Rectal smooth muscle tissue (tissue), 1 donor: ENCODE measurements around the gene SLFN13.
"Not testable (repeated sequence)": the region's sequence is repeated elsewhere in the genome, so short reads cannot be mapped to it uniquely, and the experiment has no call there.

Experiments used
- H3K27ac ChIP-seq: one replicate; pipeline ENCODE4 v1.7.0; 2013; ENCODE audit warnings: low read depth, low read length, inconsistent platforms
- H3K27me3 ChIP-seq: one replicate; pipeline ENCODE4 v1.7.0; 2013; ENCODE audit warnings: low read length; ENCODE audit not compliant: control insufficient read depth, insufficient read depth
- H3K36me3 ChIP-seq: one replicate; pipeline ENCODE4 v1.7.0; 2013; ENCODE audit warnings: low read length; ENCODE audit not compliant: control insufficient read depth, insufficient read depth
- H3K4me1 ChIP-seq: one replicate; pipeline ENCODE4 v1.7.0; 2013; ENCODE audit warnings: low read length; ENCODE audit not compliant: control insufficient read depth, insufficient read depth
- H3K4me3 ChIP-seq: one replicate; pipeline ENCODE4 v1.7.0; 2013; ENCODE audit warnings: low read length
- H3K9ac ChIP-seq: one replicate; pipeline ENCODE4 v1.7.0; 2013; ENCODE audit warnings: low read length

Gene SLFN13

DNA sequence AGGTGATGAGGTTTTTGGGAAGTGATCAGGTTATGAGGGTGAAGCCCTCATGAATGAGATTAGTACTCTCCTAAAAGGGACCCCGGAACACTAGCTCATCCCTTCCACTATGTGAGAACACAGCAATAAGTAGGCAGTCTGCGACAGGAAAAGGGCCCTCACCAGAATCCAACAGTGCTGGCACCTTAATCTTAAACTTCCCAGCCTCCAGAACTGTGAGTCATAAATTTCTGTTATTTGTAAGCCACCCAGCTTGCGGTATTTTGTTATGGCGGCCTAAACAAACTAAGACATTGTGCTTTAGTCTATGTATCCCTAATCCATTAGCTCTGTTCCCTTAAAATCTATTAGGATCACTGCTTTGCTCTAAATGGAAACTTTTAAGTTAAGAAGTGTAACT, 24.8 kb downstream of the SLFN13 start:
- Histone ChIP-seq H3K9ac (no peak overlapping the region), H3K4me3 (no peak overlapping the region), H3K27me3 (no peaks in the 10 kb centered on the region), H3K27ac (no peak overlapping the region), H3K4me1 (no peaks in the 10 kb centered on the region), H3K36me3 (no peaks in the 10 kb centered on the region)

DNA sequence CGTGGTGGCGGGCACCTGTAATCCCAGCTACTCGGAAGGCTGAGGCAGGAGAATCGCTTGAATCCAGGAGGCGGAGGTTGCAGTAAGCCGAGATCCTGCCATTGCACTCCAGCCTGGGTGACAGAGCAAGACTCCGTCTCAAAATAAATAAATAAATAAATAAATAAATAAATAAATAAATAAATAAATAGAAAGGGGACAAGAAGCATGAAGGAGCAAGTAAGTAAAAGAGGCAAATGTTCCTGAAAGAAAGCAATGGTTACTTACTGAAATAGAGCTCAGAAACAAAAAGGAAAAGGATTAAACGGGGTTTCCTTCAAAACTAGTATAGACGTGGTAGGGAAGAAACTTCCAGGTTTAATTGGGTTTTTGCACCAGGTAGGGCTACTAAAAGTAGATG, 27.5 kb downstream of the SLFN13 start:
- not testable (repeated sequence) for H3K4me1 ChIP-seq, H3K36me3 ChIP-seq, H3K4me3 ChIP-seq, H3K9ac ChIP-seq, H3K27ac ChIP-seq, H3K27me3 ChIP-seq

- no peak overlapping the region for H3K27ac ChIP-seq
- H3K27me3 ChIP-seq, result no peaks in the 10 kb centered on the region
- no peaks in the 10 kb centered on the region for H3K36me3 ChIP-seq
- H3K4me1 ChIP-seq, result no peaks in the 10 kb centered on the region
- H3K4me3 ChIP-seq, result no peak overlapping the region
- H3K9ac ChIP-seq, result no peak overlapping the region
These were observed 31.9 kb downstream of the SLFN13 start for GRCh38 chr17:35416659-35417058.

DNA sequence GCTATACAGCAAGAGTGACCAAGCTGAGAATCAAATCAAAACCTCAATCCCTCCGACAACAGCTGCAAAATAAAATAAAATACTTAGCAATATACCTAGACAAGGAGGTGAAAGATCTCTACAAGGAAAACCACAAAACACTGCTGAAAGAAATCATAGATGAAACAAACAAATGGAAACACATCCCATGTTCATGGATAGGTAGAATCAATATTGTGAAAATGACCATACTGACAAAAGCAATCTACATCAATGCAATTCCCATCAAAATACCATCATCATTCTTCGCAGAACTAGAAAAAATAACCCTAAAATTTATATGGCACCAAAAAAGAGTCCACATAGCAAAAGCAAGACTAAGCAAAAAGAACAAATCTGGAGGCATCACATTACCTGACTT, 33.9 kb downstream of the SLFN13 start:
- not testable (repeated sequence) for H3K27me3 ChIP-seq, H3K4me1 ChIP-seq, H3K36me3 ChIP-seq, H3K9ac ChIP-seq, H3K4me3 ChIP-seq, H3K27ac ChIP-seq

- no peak overlapping the region for H3K4me3 ChIP-seq
- no peak overlapping the region for H3K9ac ChIP-seq
- no peak overlapping the region for H3K27ac ChIP-seq
- H3K36me3 ChIP-seq, result no peaks in the 10 kb centered on the region
- no peaks in the 10 kb centered on the region for H3K4me1 ChIP-seq
- H3K27me3 ChIP-seq, result no peaks in the 10 kb centered on the region
These were observed 34.3 kb downstream of the SLFN13 start for GRCh38 chr17:35414247-35414646.

DNA sequence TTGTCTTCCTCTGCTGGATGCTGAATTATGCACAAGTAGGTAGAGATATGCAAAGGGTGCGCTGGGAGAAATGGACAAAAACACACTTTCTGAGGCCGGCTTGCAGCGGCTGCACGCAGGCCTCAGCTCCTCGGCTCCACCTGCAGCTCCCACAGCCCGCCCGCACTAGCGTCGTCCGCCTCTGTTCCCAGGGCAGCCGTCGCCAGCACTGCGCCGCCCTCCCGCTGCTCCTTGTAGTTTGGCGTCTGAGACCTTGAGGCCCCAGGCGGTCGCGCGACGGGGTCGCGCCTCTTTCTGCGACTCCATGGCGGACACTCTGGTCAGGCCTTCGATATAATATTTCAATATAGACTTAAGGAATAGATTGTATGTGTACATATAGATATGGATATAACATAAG, 41.0 kb downstream of the SLFN13 start:
- Histone ChIP-seq H3K4me3 (no peak overlapping the region), H3K27ac (no peak overlapping the region), H3K36me3 (no peaks in the 10 kb centered on the region), H3K4me1 (no peaks in the 10 kb centered on the region), H3K9ac (no peak overlapping the region), H3K27me3 (no peaks in the 10 kb centered on the region)

DNA sequence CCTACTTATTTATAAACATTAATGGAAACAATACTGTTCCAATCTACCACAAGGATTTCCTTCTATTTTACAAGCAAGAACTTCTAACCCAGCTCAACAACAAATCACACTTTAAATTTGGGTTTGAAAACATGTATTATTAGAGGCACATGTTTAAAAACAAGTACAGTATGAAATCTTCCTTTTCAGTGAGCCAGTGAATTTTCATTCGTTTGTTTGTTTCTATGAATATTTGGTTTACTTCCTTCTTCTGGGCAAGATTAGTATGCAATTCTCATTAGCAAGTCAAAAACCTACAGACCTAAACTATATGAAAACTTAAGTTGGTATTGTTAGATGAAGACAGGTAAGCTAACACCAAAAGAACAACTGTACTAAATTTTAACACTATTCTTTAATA, 42.0 kb downstream of the SLFN13 start:
- Histone ChIP-seq H3K4me3 (no peak overlapping the region), H3K9ac (no peak overlapping the region), H3K4me1 (no peaks in the 10 kb centered on the region), H3K27ac (no peak overlapping the region), H3K36me3 (no peaks in the 10 kb centered on the region), H3K27me3 (no peaks in the 10 kb centered on the region)

GRCh38 chr17:35404360-35404759, 44.2 kb downstream of the SLFN13 start:
- Histone ChIP-seq H3K36me3 (no peaks in the 10 kb centered on the region), H3K4me3 (no peak overlapping the region), H3K9ac (no peak overlapping the region), H3K27me3 (no peaks in the 10 kb centered on the region), H3K4me1 (no peaks in the 10 kb centered on the region), H3K27ac (no peak overlapping the region)

- not testable (repeated sequence) for H3K4me3 ChIP-seq, H3K36me3 ChIP-seq, H3K4me1 ChIP-seq, H3K9ac ChIP-seq, H3K27ac ChIP-seq, H3K27me3 ChIP-seq
These were observed 54.8 kb downstream of the SLFN13 start for GRCh38 chr17:35393783-35394182.

GRCh38 chr17:35390663-35391062, 57.9 kb downstream of the SLFN13 start:
- Histone ChIP-seq H3K36me3 (no peaks in the 10 kb centered on the region), H3K9ac (no peak overlapping the region), H3K27ac (no peak overlapping the region), H3K4me1 (no peaks in the 10 kb centered on the region), H3K27me3 (no peaks in the 10 kb centered on the region), H3K4me3 (no peak overlapping the region)

DNA sequence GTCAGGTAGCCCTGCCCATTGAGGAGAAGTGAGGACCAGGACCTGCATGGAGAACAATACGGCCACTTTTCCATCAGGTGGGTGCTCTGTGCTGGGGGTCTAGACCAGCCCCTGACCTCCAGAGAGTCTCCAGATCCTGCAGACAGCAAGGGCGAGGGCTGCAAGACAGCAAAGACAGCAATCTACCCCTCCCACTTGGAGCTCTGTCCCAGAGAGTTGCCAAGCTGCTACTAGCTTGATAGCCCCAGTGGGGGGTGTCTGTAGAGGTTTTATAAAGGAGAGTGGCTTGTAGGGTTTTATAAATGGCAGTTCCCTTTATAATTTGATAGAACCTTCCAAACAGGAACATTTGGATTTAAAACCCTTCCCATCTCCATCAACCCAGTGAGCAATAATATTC, 58.4 kb downstream of the SLFN13 start:
- Histone ChIP-seq H3K27ac (no peak overlapping the region), H3K27me3 (no peaks in the 10 kb centered on the region), H3K9ac (no peak overlapping the region), H3K36me3 (no peaks in the 10 kb centered on the region), H3K4me1 (no peaks in the 10 kb centered on the region), H3K4me3 (no peak overlapping the region)

- H3K4me1 ChIP-seq, result no peaks in the 10 kb centered on the region
- H3K27me3 ChIP-seq, result no peaks in the 10 kb centered on the region
- no peak overlapping the region for H3K4me3 ChIP-seq
- H3K36me3 ChIP-seq, result no peaks in the 10 kb centered on the region
- no peak overlapping the region for H3K9ac ChIP-seq
- H3K27ac ChIP-seq, result no peak overlapping the region
These were observed 61.1 kb downstream of the SLFN13 start for GRCh38 chr17:35387496-35387895.
